Measurements from ENCODE around the gene ADGRB2.

DNA sequence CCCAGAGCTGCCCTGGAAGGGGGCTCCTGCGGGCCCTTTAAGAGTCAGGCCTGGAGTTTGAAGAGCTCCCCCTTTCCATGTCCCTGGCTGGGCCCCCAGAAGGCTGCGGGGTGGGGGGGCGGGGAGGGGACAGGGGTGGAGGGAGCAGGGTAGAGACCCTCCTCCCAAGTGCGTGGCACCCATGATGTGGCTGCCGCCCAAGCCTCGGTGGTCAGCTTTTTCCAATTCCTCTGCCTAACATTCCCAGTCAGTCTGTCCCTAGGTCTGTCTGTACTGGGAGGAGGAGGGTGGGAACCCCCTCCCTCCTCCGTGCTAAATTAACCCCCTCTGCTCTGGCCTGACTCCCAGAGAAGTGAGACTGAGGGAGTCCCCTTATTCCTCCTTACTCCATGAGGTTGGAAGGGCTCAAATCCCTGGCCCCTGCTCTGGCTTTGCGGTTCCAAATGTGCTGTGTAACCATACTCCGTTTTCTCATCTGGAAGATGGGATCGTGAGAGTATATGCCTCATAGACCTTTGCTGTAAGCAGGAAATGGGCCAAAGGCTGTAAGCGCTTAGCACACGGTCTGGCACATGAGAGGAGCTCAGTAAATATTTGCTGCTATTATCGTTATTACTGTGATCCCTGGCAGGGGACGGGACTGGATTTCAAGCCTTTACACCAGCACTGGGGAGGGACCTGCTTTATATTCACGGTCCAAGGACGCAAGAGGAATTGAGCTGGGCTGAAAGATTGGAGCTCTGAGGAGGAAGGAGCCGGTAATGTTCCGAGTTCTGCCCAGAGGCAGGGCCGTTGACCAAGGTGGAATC lies 59.7 kb downstream of the ADGRB2 start:
- TF ChIP-seq, protein P1, sequence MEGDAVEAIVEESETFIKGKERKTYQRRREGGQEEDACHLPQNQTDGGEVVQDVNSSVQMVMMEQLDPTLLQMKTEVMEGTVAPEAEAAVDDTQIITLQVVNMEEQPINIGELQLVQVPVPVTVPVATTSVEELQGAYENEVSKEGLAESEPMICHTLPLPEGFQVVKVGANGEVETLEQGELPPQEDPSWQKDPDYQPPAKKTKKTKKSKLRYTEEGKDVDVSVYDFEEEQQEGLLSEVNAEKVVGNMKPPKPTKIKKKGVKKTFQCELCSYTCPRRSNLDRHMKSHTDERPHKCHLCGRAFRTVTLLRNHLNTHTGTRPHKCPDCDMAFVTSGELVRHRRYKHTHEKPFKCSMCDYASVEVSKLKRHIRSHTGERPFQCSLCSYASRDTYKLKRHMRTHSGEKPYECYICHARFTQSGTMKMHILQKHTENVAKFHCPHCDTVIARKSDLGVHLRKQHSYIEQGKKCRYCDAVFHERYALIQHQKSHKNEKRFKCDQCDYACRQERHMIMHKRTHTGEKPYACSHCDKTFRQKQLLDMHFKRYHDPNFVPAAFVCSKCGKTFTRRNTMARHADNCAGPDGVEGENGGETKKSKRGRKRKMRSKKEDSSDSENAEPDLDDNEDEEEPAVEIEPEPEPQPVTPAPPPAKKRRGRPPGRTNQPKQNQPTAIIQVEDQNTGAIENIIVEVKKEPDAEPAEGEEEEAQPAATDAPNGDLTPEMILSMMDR (IDR thresholded peaks at IDR 0.05): no peak
- no peak for TF ChIP-seq POLR2A (IDR thresholded peaks at IDR 0.05)
